Lower lobe of right lung (tissue), 2 donors: ENCODE results near the gene COL8A1. TPM values are rescaled to one million over a fixed set of nuclear protein-coding genes. Genes with fewer than 3 reads are reported as not detected.

ENCODE experiments used
- ATAC-seq, 2 donors: fragments of 200-7000 bp; cut with Tn5 transposase; one replicate each; pipeline ENCODE4 v1.9.1; 2020 to 2022; ENCODE audit warnings: mild to moderate bottlenecking in 2 of 2, moderate library complexity in 2 of 2
- DNase-seq: peaks from one replicate; pipeline ENCODE4 v3.0.0-alpha.2; 2020
- H3K27ac ChIP-seq: fragments of 200-600 bp; one replicate; pipeline ENCODE4 v1.8.0; 2022
- H3K27me3 ChIP-seq: fragments of 200-600 bp; one replicate; pipeline ENCODE4 v1.8.0; 2022; ENCODE audit warnings: low read depth
- H3K36me3 ChIP-seq: fragments of 200-600 bp; one replicate; pipeline ENCODE4 v1.8.0; 2022; ENCODE audit warnings: mild to moderate bottlenecking
- H3K4me1 ChIP-seq: fragments of 200-600 bp; one replicate; pipeline ENCODE4 v1.8.0; 2022
- H3K4me3 ChIP-seq: fragments of 200-600 bp; one replicate; pipeline ENCODE4 v1.8.0; 2022; ENCODE audit warnings: mild to moderate bottlenecking
- H3K9me3 ChIP-seq: fragments of 200-600 bp; one replicate; pipeline ENCODE4 v1.8.0; 2022
- intact Hi-C: fragments of 100-400 bp; cut with DNase I; formaldehyde crosslinking; loops from one replicate; pipeline ENCODE4 v1.11.0; 2022
- total RNA-seq: library from RNA; stranded (reverse); fragmentation: NEBNext Ultra II Directional; extraction: Animal tissue kit (Norgen Biotek cat#: 25700); gene quantifications from one replicate; pipeline ENCODE4 v1.2.1, GENCODE V29; 2021
- TF ChIP-seq, protein P1 (sequence below): fragments of 200-600 bp; IDR thresholded peaks from one replicate; pipeline ENCODE4 v1.8.0; 2022; ENCODE audit warnings: antibody characterized with exemption, mild to moderate bottlenecking
- donor health status: DM: no; HTN: yes; CAD: no; lungs with severe emphysema.

COL8A1 gene
- total RNA-seq, 1 donor from 2014 or later: 56.1 TPM

DNA sequence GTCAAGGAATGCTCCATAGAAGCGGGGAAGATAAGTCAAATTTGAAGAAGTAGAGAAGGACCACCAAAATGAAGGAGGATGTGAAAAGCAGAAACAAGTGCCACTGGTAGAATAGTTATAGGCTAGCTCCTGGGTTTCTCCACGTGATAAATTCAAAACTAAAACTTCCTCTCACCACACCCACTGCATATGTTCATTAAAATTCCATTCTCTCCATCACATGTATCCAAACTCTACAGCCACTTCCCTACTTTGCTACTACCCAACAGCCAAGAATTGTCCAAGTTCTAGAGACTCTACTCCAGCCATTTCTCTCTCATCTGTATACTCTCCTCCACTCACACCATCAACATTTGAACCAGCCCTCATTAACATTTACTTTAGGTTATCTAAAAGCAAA is 60.5 kb downstream of the COL8A1 start:
- TF ChIP-seq, protein P1, sequence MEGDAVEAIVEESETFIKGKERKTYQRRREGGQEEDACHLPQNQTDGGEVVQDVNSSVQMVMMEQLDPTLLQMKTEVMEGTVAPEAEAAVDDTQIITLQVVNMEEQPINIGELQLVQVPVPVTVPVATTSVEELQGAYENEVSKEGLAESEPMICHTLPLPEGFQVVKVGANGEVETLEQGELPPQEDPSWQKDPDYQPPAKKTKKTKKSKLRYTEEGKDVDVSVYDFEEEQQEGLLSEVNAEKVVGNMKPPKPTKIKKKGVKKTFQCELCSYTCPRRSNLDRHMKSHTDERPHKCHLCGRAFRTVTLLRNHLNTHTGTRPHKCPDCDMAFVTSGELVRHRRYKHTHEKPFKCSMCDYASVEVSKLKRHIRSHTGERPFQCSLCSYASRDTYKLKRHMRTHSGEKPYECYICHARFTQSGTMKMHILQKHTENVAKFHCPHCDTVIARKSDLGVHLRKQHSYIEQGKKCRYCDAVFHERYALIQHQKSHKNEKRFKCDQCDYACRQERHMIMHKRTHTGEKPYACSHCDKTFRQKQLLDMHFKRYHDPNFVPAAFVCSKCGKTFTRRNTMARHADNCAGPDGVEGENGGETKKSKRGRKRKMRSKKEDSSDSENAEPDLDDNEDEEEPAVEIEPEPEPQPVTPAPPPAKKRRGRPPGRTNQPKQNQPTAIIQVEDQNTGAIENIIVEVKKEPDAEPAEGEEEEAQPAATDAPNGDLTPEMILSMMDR: no peak
- Histone ChIP-seq H3K4me3 (no peak overlapping the region), H3K36me3 (no peaks in the 10 kb centered on the region), H3K27me3 (no peaks in the 10 kb centered on the region), H3K27ac (no peak overlapping the region), H3K9me3 (no peaks in the 10 kb centered on the region), H3K4me1 (peaks cover 10% of the 10 kb centered on the region)
- intact Hi-C loops: no loop called here
- DNase-seq: no peak
- ATAC-seq: no peak

GRCh38 chr3:99699841-99700240 is 61.4 kb downstream of the COL8A1 start:
- Histone ChIP-seq H3K36me3 (no peaks in the 10 kb centered on the region), H3K9me3 (no peaks in the 10 kb centered on the region), H3K4me3 (no peak overlapping the region), H3K27ac (no peak overlapping the region), H3K27me3 (no peaks in the 10 kb centered on the region), H3K4me1 (peaks cover 10% of the 10 kb centered on the region)
- intact Hi-C loops: no loop called here
- ATAC-seq (no peak), DNase-seq (no peak)
- TF ChIP-seq, protein P1: no peak

DNA sequence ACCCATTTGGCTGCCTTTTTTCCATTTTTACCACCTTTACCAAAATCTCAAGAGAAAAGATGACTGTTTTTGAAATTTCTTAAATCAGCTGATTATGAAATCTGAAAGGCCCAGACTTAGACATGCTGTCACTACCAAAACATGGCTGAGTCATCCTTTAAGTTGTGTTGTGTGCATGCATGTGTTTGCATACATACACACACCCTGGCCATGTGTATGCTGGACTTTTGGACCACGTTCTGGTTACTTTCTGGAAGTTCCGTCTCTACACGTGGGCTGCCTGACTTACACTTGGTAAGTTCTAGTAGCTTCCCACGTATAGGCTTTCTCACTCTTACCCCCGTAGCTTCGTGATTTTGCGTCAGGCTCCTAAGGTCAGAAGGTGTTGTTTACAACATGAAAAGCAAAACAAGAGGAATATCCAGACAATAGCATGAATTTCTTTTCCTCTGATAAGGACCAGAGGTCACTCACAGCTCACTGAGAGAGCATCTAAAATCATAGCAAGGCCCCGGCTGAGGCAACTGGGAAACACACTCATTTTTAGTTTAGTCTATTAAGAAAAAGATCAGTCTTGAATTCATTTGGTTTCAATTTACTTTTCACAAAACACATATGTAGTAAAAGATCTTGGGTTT is 62.4 kb downstream of the COL8A1 start:
- Histone ChIP-seq H3K27ac (no peak overlapping the region), H3K4me3 (no peak overlapping the region), H3K9me3 (no peaks in the 10 kb centered on the region), H3K4me1 (peaks cover 10% of the 10 kb centered on the region), H3K36me3 (no peaks in the 10 kb centered on the region), H3K27me3 (no peaks in the 10 kb centered on the region)
- no peak for DNase-seq
- intact Hi-C loops: no loop called here
- ATAC-seq: no peak
- TF ChIP-seq, protein P1: no peak

DNA sequence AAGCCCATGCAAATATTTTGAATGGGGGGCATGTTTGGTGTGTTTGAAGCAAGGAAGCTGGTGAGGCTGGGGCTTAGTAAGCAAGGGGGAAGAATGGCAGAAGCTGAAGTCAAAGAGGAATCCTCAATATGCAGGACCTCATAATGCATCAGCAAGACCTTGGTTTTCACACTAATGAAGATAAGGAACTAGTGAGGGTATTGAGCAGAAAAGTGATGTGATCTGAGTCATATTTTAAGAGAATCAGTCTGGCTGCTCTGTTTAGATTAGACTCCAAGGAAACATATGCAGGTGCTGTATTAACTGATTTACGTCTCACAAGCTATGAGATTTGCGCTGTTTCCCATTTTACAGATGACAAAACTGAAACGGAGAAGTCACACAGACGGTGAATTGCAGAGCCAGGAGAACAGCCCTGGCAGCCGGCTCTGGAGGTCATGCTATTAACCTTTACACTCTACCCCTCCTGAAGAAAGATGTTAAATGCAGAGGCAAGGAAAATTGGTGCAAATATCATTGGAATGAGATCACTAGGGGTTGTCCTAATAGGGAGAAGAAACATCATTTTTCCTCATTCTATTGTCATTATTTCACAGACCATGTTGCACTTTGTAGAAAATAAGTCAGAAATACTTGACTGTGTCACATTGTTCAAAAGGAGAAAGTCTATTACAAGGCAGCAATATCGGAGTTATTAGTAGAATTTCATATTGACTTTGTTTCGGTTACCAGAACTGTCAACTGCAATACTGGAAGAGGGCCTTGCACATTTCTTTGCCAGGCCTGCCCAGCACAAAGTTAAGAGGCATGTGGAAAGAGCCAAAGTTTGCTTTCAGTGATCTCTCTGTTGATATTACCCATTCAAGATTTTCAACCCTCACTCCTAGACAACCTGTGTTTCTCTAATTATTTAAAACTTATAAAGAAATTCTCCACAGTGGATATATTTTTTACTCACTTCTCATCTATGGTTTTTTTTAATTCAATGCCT is 64.9 kb downstream of the COL8A1 start:
- intact Hi-C loops: no loop called here
- no peak overlapping the region for H3K4me3 ChIP-seq
- no peak overlapping the region for H3K27ac ChIP-seq
- peak in 1 of 2 donors; percentile 61 for ATAC-seq
- peaks cover 10% of the 10 kb centered on the region for H3K4me1 ChIP-seq
- TF ChIP-seq, protein P1: no peak
- no peaks in the 10 kb centered on the region for H3K9me3 ChIP-seq
- H3K27me3 ChIP-seq: no peaks in the 10 kb centered on the region
- DNase-seq: no peak
- no peaks in the 10 kb centered on the region for H3K36me3 ChIP-seq

- no peak for DNase-seq
- H3K36me3 ChIP-seq: no peaks in the 10 kb centered on the region
- H3K9me3 ChIP-seq: no peaks in the 10 kb centered on the region
- ATAC-seq: no peak
- no peaks in the 10 kb centered on the region for H3K27me3 ChIP-seq
- intact Hi-C loops: no loop called here
- no peak overlapping the region for H3K4me3 ChIP-seq
- H3K4me1 ChIP-seq: peaks cover 10% of the 10 kb centered on the region
- no peak overlapping the region for H3K27ac ChIP-seq
- TF ChIP-seq, protein P1: no peak
Observed at GRCh38 chr3:99704417-99704816, 66.0 kb downstream of the COL8A1 start.
